PC-3 (cell line): Measurements from ENCODE around the gene HSPB9.

Experiments used
- CTCF ChIP-seq: fragments of 300-600 bp; sonication (generic); conservative IDR thresholded peaks from 2 replicates; pipeline ENCODE4 v1.5.1; 2017; ENCODE audit warnings: antibody characterized with exemption, low read depth, mild to moderate bottlenecking, low read length
- EZH2 ChIP-seq: fragments of 300-600 bp; sonication (generic); IDR thresholded peaks from one replicate; pipeline ENCODE4 v1.6.1; 2017; ENCODE audit warnings: antibody characterized with exemption, mild to moderate bottlenecking, low read length; ENCODE audit not compliant: unreplicated experiment
- EZH2phosphoT487 ChIP-seq: fragments of 300-600 bp; sonication (generic); IDR thresholded peaks from 2 replicates; pipeline ENCODE4 v1.6.1; 2018; ENCODE audit warnings: mild to moderate bottlenecking, antibody characterized with exemption, low read length, borderline replicate concordance

DNA sequence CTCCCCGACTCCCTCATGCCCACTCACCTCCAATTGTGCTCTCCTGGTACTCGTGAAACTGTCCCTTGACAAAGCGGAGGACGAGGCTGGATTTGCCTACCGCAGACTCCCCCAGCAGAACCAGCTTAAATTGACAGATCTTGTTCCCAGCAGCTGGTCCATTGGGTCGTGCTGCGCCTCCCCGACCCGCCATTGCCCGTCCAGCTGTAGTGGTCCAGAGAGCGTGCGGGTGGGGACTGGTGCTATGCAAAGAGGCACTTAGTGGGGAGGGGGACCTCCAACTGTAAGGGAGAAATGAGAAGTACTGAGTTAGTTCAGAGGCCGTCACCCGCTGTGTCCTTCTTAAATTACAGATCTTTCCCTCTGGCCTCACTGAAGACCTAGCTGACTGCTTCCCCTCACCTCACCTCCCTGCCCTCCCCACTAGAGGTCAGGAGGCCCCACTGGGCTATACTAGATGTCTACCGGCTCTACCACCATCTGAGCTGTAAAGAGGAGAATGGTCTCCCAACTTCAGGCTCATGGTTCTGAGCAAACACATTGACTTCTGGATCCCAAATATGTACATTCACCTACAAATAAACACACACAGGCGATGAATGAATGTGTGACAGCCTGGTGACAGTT, 7.8 kb downstream of the HSPB9 start:
- TF ChIP-seq CTCF (no peak), EZH2 (no peak), EZH2phosphoT487 (no peak)
